Measurements from ENCODE around the gene IFI27L1.

DNA sequence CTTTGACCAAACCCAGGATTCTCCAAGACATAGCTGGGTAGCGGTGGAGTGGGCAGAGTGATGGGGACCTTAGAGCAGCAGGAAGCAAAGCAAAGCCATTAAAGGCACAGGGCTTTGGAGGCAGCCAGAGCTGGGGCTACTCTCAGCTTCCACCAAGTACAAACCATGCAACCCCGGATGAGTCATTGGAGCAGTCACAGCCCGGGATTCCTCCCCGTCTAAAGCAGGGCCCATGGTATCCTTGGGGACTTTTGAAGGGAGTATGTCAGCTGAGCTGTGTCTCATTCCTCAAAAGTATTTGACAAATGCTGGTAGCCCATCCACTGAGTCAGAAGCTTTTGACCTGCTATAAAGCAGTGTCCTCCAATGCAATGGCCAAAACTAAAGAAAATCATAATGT is 19.7 kb downstream of the IFI27L1 start:
- TF ChIP-seq, protein P1, sequence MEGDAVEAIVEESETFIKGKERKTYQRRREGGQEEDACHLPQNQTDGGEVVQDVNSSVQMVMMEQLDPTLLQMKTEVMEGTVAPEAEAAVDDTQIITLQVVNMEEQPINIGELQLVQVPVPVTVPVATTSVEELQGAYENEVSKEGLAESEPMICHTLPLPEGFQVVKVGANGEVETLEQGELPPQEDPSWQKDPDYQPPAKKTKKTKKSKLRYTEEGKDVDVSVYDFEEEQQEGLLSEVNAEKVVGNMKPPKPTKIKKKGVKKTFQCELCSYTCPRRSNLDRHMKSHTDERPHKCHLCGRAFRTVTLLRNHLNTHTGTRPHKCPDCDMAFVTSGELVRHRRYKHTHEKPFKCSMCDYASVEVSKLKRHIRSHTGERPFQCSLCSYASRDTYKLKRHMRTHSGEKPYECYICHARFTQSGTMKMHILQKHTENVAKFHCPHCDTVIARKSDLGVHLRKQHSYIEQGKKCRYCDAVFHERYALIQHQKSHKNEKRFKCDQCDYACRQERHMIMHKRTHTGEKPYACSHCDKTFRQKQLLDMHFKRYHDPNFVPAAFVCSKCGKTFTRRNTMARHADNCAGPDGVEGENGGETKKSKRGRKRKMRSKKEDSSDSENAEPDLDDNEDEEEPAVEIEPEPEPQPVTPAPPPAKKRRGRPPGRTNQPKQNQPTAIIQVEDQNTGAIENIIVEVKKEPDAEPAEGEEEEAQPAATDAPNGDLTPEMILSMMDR (conservative IDR thresholded peaks at IDR 0.05; ENCODE audit: low read depth, low read length), result no peak
- no peak for TF ChIP-seq EZH2 (IDR thresholded peaks at IDR 0.05; ENCODE audit: borderline replicate concordance, low read depth, low read length, poor library complexity, severe bottlenecking)

Measured in A673 (cell line).